Astrocyte of the cerebellum (primary cell): ENCODE measurements around the gene ADAMTS20.
A peak's percentile ranks its signal among the peaks of the same experiment; 100 is the strongest.

Experiments used
- DNase-seq: peaks from one replicate; pipeline ENCODE4 v3.0.0-alpha.2; 2011; ENCODE audit warnings: low read depth
- H3K4me3 ChIP-seq: 2 replicates; pipeline ENCODE4 v1.5.1; 2011; ENCODE audit warnings: mild to moderate bottlenecking, low read depth, low read length, moderate library complexity
- CTCF ChIP-seq: IDR thresholded peaks from 2 replicates; pipeline ENCODE4 v1.5.1; 2012; ENCODE audit warnings: low read length, low read depth, moderate library complexity, mild to moderate bottlenecking; ENCODE audit errors: missing control alignments
- in situ Hi-C: cut with HindIII; loops from 2 replicates; pipeline ENCODE4 v1.10.0; 2017; ENCODE audit warnings: low sequenced_read_pairs

The ADAMTS20 gene

GRCh38 chr12:43453761-43454160, 98.2 kb downstream of the ADAMTS20 start:
- in situ Hi-C loops: no loop called here

GRCh38 chr12:43444940-43445564, 107.0 kb downstream of the ADAMTS20 start:
- TF ChIP-seq CTCF: peak; percentile 85
- no peak overlapping the region for H3K4me3 ChIP-seq
- in situ Hi-C loops: no loop called here
- peak; percentile 61 for DNase-seq

More at GRCh38 chr12:43453761-43454160, 98.2 kb downstream of the ADAMTS20 start:
- no peak overlapping the region for H3K4me3 ChIP-seq
- DNase-seq: no peak
- no peak for TF ChIP-seq CTCF

- no peak overlapping the region for H3K4me3 ChIP-seq
- no peak for TF ChIP-seq CTCF
- no peak for DNase-seq
- in situ Hi-C loops: no loop called here
Measured at GRCh38 chr12:43436597-43436996, 115.4 kb downstream of the ADAMTS20 start.

- in situ Hi-C loops: no loop called here
- no peak for DNase-seq
Measured at GRCh38 chr12:43434614-43435013, 117.4 kb downstream of the ADAMTS20 start.

GRCh38 chr12:43428088-43428600, 123.9 kb downstream of the ADAMTS20 start:
- in situ Hi-C loops: no loop called here
- H3K4me3 ChIP-seq: no peak overlapping the region
- TF ChIP-seq CTCF: no peak
- DNase-seq: no peak

More at GRCh38 chr12:43434614-43435013, 117.4 kb downstream of the ADAMTS20 start:
- no peak overlapping the region for H3K4me3 ChIP-seq
- no peak for TF ChIP-seq CTCF

- H3K4me3 ChIP-seq: no peak overlapping the region
- no peak for TF ChIP-seq CTCF
- in situ Hi-C loops: no loop called here
- no peak for DNase-seq
Measured at GRCh38 chr12:43425361-43425760, 126.6 kb downstream of the ADAMTS20 start.
